IPS-18a (cell line): ENCODE measurements around the gene TPD52L2.
A peak's percentile ranks its signal among the peaks of the same experiment; 100 is the strongest.

ENCODE experiments used
- H3K27ac ChIP-seq: one replicate; pipeline ENCODE4 v1.5.1; 2013; ENCODE audit warnings: low read length
- H3K27me3 ChIP-seq: one replicate; pipeline ENCODE4 v1.6.1; 2013; ENCODE audit warnings: mild to moderate bottlenecking, low read length; ENCODE audit not compliant: control insufficient read depth, insufficient read depth
- H3K36me3 ChIP-seq: one replicate; pipeline ENCODE4 v1.6.1; 2013; ENCODE audit warnings: low read depth, low read length; ENCODE audit not compliant: control insufficient read depth
- H3K4me1 ChIP-seq: one replicate; pipeline ENCODE4 v1.6.1; 2013; ENCODE audit warnings: low read depth, low read length; ENCODE audit not compliant: control insufficient read depth
- H3K4me3 ChIP-seq: one replicate; pipeline ENCODE4 v1.5.1; 2013; ENCODE audit warnings: low read length
- H3K9ac ChIP-seq: one replicate; pipeline ENCODE4 v1.6.1; 2013; ENCODE audit warnings: mild to moderate bottlenecking, low read length, moderate library complexity
- H3K9me3 ChIP-seq: one replicate; pipeline ENCODE4 v1.6.1; 2013; ENCODE audit warnings: low read depth, low read length; ENCODE audit not compliant: control insufficient read depth

The TPD52L2 gene

GRCh38 chr20:63889241-63890200 lies 24.5 kb downstream of the TPD52L2 start:
- Histone ChIP-seq H3K27ac (no peak overlapping the region), H3K4me1 (no peaks in the 10 kb centered on the region), H3K9ac (no peak overlapping the region), H3K9me3 (no peaks in the 10 kb centered on the region), H3K4me3 (no peak overlapping the region), H3K27me3 (no peaks in the 10 kb centered on the region), H3K36me3 (peaks cover 33% of the 10 kb centered on the region)

- no peaks in the 10 kb centered on the region for H3K4me1 ChIP-seq
- no peaks in the 10 kb centered on the region for H3K9me3 ChIP-seq
- H3K36me3 ChIP-seq = peaks cover 27% of the 10 kb centered on the region
- no peak overlapping the region for H3K4me3 ChIP-seq
- no peak overlapping the region for H3K27ac ChIP-seq
- no peaks in the 10 kb centered on the region for H3K27me3 ChIP-seq
- H3K9ac ChIP-seq = no peak overlapping the region
These were observed 25.1 kb downstream of the TPD52L2 start for GRCh38 chr20:63890201-63890576.

GRCh38 chr20:63890616-63891015 lies 25.5 kb downstream of the TPD52L2 start:
- Histone ChIP-seq H3K4me3 (no peak overlapping the region), H3K27me3 (no peaks in the 10 kb centered on the region), H3K4me1 (peaks cover under 1% of the 10 kb centered on the region), H3K36me3 (peaks cover 23% of the 10 kb centered on the region), H3K9ac (no peak overlapping the region), H3K9me3 (no peaks in the 10 kb centered on the region), H3K27ac (no peak overlapping the region)

- no peaks in the 10 kb centered on the region for H3K9me3 ChIP-seq
- no peak overlapping the region for H3K9ac ChIP-seq
- peaks cover 23% of the 10 kb centered on the region for H3K36me3 ChIP-seq
- no peaks in the 10 kb centered on the region for H3K27me3 ChIP-seq
- no peak overlapping the region for H3K27ac ChIP-seq
- H3K4me1 ChIP-seq = peaks cover 8% of the 10 kb centered on the region
- no peak overlapping the region for H3K4me3 ChIP-seq
These were observed 26.3 kb downstream of the TPD52L2 start for GRCh38 chr20:63891061-63892002.

- Histone ChIP-seq H3K9ac (no peak overlapping the region), H3K9me3 (no peaks in the 10 kb centered on the region), H3K4me1 (peaks cover 11% of the 10 kb centered on the region), H3K27ac (no peak overlapping the region), H3K27me3 (no peaks in the 10 kb centered on the region), H3K4me3 (no peak overlapping the region), H3K36me3 (peaks cover 22% of the 10 kb centered on the region)
These were observed 27.3 kb downstream of the TPD52L2 start for GRCh38 chr20:63892402-63892801.

GRCh38 chr20:63893999-63894357 lies 28.9 kb downstream of the TPD52L2 start:
- Histone ChIP-seq H3K36me3 (peaks cover 13% of the 10 kb centered on the region), H3K27me3 (no peaks in the 10 kb centered on the region), H3K27ac (no peak overlapping the region), H3K4me3 (peak overlapping the region; percentile 74), H3K9ac (no peak overlapping the region), H3K9me3 (no peaks in the 10 kb centered on the region), H3K4me1 (peaks cover 11% of the 10 kb centered on the region)

- no peaks in the 10 kb centered on the region for H3K9me3 ChIP-seq
- no peak within 1 kb of the TSS for H3K27ac ChIP-seq
- H3K27me3 ChIP-seq = no peaks in the 10 kb centered on the region
- peaks cover 9% of the 10 kb centered on the region for H3K36me3 ChIP-seq
- H3K4me3 ChIP-seq = peak within 1 kb of the TSS; percentile 89
- H3K9ac ChIP-seq = peak within 1 kb of the TSS; percentile 66
- peaks cover 11% of the 10 kb centered on the region for H3K4me1 ChIP-seq
These were observed 29.5 kb downstream of the TPD52L2 start, which contains the start of gene DNAJC5 for GRCh38 chr20:63894358-63895201. DNAJC5 (plus strand) TSS chr20:63895126; CDS start chr20:63928346, 33,220 bp downstream.

- H3K4me1 ChIP-seq = peaks cover 11% of the 10 kb centered on the region
- peaks cover 1% of the 10 kb centered on the region for H3K36me3 ChIP-seq
- no peaks in the 10 kb centered on the region for H3K27me3 ChIP-seq
- H3K27ac ChIP-seq = no peak overlapping the region
- H3K4me3 ChIP-seq = peak overlapping the region; percentile 89
- no peaks in the 10 kb centered on the region for H3K9me3 ChIP-seq
- peak overlapping the region; percentile 66 for H3K9ac ChIP-seq
These were observed 30.3 kb downstream of the TPD52L2 start for GRCh38 chr20:63895202-63895951.

- Histone ChIP-seq H3K36me3 (no peaks in the 10 kb centered on the region), H3K9me3 (no peaks in the 10 kb centered on the region), H3K9ac (peak overlapping the region; percentile 66), H3K4me3 (peak overlapping the region; percentile 89), H3K27me3 (no peaks in the 10 kb centered on the region), H3K27ac (no peak overlapping the region), H3K4me1 (peaks cover 11% of the 10 kb centered on the region)
These were observed 30.8 kb downstream of the TPD52L2 start for GRCh38 chr20:63895952-63896263.

GRCh38 chr20:63896264-63897105 lies 31.4 kb downstream of the TPD52L2 start:
- Histone ChIP-seq H3K4me1 (peaks cover 11% of the 10 kb centered on the region), H3K36me3 (no peaks in the 10 kb centered on the region), H3K27ac (no peak overlapping the region), H3K27me3 (no peaks in the 10 kb centered on the region), H3K4me3 (peak overlapping the region; percentile 89), H3K9me3 (no peaks in the 10 kb centered on the region), H3K9ac (no peak overlapping the region)
